Kidney (tissue), 14 donors: ENCODE results near the gene CALHM6. TPM values are rescaled to one million over a fixed set of nuclear protein-coding genes. Genes with fewer than 3 reads are reported as not detected.

Source experiments
- DNase-seq, 5 donors: peaks; one replicate each; pipeline ENCODE4 v3.0.0-alpha.2; 2013 to 2020
- FAIRE-seq: peaks from 2 replicates; lab custom pipeline; 2012; peaks lifted over from hg19 to GRCh38; lab: Jason Lieb, UNC
- H3K27ac ChIP-seq, 2 donors: one replicate each; pipeline ENCODE4 v1.7.0; 2013; ENCODE audit warnings: low read depth in 2 of 2, low read length in 2 of 2, inconsistent platforms in 1 of 2
- H3K27me3 ChIP-seq: one replicate; pipeline ENCODE4 v1.7.1; 2013; ENCODE audit warnings: low read length, inconsistent platforms; ENCODE audit not compliant: control insufficient read depth, insufficient read depth
- H3K36me3 ChIP-seq, 3 donors: one replicate each; pipeline versions ENCODE4 v1.7.0 to v1.7.1; 2013; ENCODE audit warnings: low read length in 3 of 3, control low read depth in 1 of 3, inconsistent platforms in 1 of 3; ENCODE audit not compliant: insufficient read depth in 3 of 3, control insufficient read depth in 2 of 3
- H3K4me1 ChIP-seq, 3 donors: one replicate each; pipeline versions ENCODE4 v1.7.0 to v1.7.1; 2013; ENCODE audit warnings: low read length in 3 of 3, inconsistent platforms in 1 of 3, low read depth in 1 of 3; ENCODE audit not compliant: control insufficient read depth in 2 of 3, insufficient read depth in 2 of 3
- H3K4me3 ChIP-seq, 3 donors: one replicate each; pipeline versions ENCODE4 v1.7.0 to v1.8.1; 2013; ENCODE audit warnings: low read length in 3 of 3, control low read depth in 1 of 3, inconsistent platforms in 1 of 3
- H3K9ac ChIP-seq, 3 donors: one replicate each; pipeline versions ENCODE4 v1.7.0 to v1.7.1; 2013; ENCODE audit warnings: low read length in 3 of 3, control low read depth in 1 of 3, inconsistent platforms in 1 of 3
- H3K9me3 ChIP-seq, 3 donors: one replicate each; pipeline versions ENCODE4 v1.7.0 to v1.7.1; 2013; ENCODE audit warnings: low read length in 3 of 3, control low read depth in 1 of 3, inconsistent platforms in 1 of 3; ENCODE audit not compliant: control insufficient read depth in 2 of 3, insufficient read depth in 1 of 3
- CTCF ChIP-seq: IDR thresholded peaks from 3 replicates; pipeline ENCODE4 v1.5.1; 2012; ENCODE audit warnings: mild to moderate bottlenecking, moderate library complexity, borderline replicate concordance; ENCODE audit not compliant: insufficient read depth; ENCODE audit errors: extremely low read depth
- intact Hi-C: fragments of 100-400 bp; cut with DNase I; formaldehyde crosslinking; loops from one replicate; pipeline ENCODE4 v1.11.1; 2022
- polyA plus RNA-seq: library from polyadenylated mRNA; stranded (reverse); fragments of 350-450 nt; fragmentation: Illumina TruSeq; extraction: RNeasy Lipid Tissue Mini Kit (QIAGEN cat#74804); gene quantifications from one replicate; pipeline ENCODE4 v1.2.3, GENCODE V29; 2014; ENCODE audit warnings: low read depth, low replicate concordance; ENCODE audit not compliant: insufficient read depth
- total RNA-seq: library from RNA; stranded (reverse); fragmentation: NEBNext Ultra II Directional; extraction: Animal tissue kit (Norgen Biotek cat#: 25700); gene quantifications from one replicate; pipeline ENCODE4 v1.2.1, GENCODE V29; 2021
- donor health status: control.
- donor health status: control.
- donor health status: control.
- donor health status: control.
- donor health status: control.
- donor health status: DM: yes; HTN: yes; CAD: no.
- donor health status: Normal renal cell carcinoma (clear cell type).

CALHM6 gene
- total and polyA plus RNA-seq, 2 donors from 2014 or later: 2.4 to 8.2 TPM

- Histone ChIP-seq H3K9ac (no peak overlapping the region), H3K4me3 (no peak overlapping the region), H3K4me1 (peaks cover 0 to 3% (median 0%) of the 10 kb centered on the region in 3 donors), H3K36me3 (peaks cover 0 to 2% (median 0%) of the 10 kb centered on the region in 3 donors), H3K27ac (no peak overlapping the region), H3K9me3 (no peaks in the 10 kb centered on the region), H3K27me3 (no peaks in the 10 kb centered on the region)
- peak in 2 of 5 donors; percentile 67 to 77 for DNase-seq
- TF ChIP-seq CTCF: no peak
- no peak for FAIRE-seq
- intact Hi-C loops: no loop called here
Measured at GRCh38 chr6:116438590-116439448, 22.4 kb upstream of the CALHM6 start.

GRCh38 chr6:116439522-116440051, 21.6 kb upstream of the CALHM6 start:
- intact Hi-C loops: no loop called here
- peak in 3 of 5 donors; percentile 28 to 55 (median 51) for DNase-seq
- TF ChIP-seq CTCF: no peak
- Histone ChIP-seq H3K27me3 (no peaks in the 10 kb centered on the region), H3K4me3 (no peak overlapping the region), H3K36me3 (peaks cover 0 to 2% (median 0%) of the 10 kb centered on the region in 3 donors), H3K27ac (no peak overlapping the region), H3K9me3 (no peaks in the 10 kb centered on the region), H3K4me1 (peaks cover 0 to 3% (median 0%) of the 10 kb centered on the region in 3 donors), H3K9ac (no peak overlapping the region)
- no peak for FAIRE-seq

GRCh38 chr6:116443105-116443504, 18.1 kb upstream of the CALHM6 start:
- FAIRE-seq (no peak), DNase-seq (no peak)
- H3K27ac ChIP-seq: no peak overlapping the region
- H3K4me3 ChIP-seq: no peak overlapping the region
- no peak for TF ChIP-seq CTCF
- H3K27me3 ChIP-seq: no peaks in the 10 kb centered on the region
- H3K36me3 ChIP-seq: no peaks in the 10 kb centered on the region
- H3K9me3 ChIP-seq: no peaks in the 10 kb centered on the region
- no peak overlapping the region for H3K9ac ChIP-seq
- peaks cover 0 to 3% (median 0%) of the 10 kb centered on the region in 3 donors for H3K4me1 ChIP-seq
- intact Hi-C loops: no loop called here
